22Rv1 (cell line): ENCODE results near the gene ZNF674.

Source experiments
- H3K27ac ChIP-seq: fragments of 450-650 bp; 2 replicates; pipeline ENCODE4 v1.5.1; 2017
- ZFX ChIP-seq: fragments of 450-650 bp; IDR thresholded peaks from 2 replicates; pipeline ENCODE4 v1.6.1; 2017; ENCODE audit warnings: antibody characterized with exemption, borderline replicate concordance
- TF ChIP-seq, protein P1 (sequence below): fragments of 450-650 bp; IDR thresholded peaks from 2 replicates; pipeline ENCODE4 v1.5.1; 2017; ENCODE audit warnings: mild to moderate bottlenecking

The ZNF674 gene

DNA sequence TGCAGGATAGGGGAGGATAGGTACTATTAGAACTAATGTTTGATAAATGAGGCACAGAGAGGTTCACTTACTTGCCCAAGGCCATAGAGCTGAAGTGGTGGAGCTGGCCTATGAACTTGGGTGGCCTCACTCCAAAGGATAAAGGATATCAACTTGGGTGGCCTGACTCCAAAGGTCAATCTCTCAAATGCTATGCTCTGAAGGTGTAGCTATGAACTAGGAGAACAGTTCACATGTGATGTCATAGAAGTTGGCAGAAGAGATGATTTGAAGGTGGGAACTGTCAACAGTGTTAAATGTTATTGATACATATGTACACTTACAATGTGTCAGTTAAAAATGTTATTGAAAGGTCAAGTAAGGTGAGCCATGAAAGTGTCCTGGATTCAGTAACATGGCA, 22.2 kb upstream of the ZNF674 start:
- no peak overlapping the region for H3K27ac ChIP-seq
- TF ChIP-seq, protein P1, sequence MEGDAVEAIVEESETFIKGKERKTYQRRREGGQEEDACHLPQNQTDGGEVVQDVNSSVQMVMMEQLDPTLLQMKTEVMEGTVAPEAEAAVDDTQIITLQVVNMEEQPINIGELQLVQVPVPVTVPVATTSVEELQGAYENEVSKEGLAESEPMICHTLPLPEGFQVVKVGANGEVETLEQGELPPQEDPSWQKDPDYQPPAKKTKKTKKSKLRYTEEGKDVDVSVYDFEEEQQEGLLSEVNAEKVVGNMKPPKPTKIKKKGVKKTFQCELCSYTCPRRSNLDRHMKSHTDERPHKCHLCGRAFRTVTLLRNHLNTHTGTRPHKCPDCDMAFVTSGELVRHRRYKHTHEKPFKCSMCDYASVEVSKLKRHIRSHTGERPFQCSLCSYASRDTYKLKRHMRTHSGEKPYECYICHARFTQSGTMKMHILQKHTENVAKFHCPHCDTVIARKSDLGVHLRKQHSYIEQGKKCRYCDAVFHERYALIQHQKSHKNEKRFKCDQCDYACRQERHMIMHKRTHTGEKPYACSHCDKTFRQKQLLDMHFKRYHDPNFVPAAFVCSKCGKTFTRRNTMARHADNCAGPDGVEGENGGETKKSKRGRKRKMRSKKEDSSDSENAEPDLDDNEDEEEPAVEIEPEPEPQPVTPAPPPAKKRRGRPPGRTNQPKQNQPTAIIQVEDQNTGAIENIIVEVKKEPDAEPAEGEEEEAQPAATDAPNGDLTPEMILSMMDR: no peak
- TF ChIP-seq ZFX: no peak

DNA sequence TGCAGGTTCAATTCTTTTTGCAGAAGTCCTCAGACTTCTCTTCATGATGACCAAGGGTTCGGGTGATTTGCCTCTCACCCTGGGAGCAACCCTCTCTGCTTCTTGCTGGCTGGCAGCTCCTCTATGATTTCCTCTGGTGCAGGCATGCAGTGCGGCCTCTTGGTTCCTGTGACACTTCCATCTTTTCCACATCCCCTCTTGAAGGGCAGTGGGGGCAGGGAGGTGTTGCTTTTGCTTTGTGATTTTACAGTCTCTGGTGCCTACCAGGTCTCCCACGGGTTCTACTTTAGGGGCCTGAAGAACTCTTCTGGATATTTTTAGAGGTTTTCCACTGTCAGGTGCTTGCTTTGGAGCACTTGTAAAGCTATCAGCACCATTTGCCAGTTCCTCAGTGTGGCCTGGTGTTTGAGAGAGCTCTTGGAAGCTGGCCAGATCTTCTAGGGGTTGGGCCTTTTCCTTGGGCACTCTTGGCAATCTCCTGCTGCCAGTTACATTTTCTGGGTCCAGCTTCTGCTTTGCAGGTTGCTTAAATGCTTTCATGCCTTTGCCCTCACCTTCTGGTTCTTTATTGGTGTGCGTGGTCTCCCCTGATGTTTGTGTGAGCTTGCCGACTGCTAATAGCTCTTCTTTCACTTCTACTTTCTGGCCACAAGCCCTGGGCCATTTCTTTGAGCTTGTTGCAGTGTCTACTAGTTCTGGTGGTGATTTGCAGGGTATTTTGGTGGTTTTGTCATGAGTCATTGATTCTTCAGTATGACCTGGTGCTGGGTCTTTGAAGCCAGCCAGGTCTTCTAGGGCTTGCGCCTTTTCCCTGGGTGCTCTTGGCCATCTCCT, 16.8 kb upstream of the ZNF674 start:
- no peak overlapping the region for H3K27ac ChIP-seq
- TF ChIP-seq, protein P1: no peak
- TF ChIP-seq ZFX: no peak

DNA sequence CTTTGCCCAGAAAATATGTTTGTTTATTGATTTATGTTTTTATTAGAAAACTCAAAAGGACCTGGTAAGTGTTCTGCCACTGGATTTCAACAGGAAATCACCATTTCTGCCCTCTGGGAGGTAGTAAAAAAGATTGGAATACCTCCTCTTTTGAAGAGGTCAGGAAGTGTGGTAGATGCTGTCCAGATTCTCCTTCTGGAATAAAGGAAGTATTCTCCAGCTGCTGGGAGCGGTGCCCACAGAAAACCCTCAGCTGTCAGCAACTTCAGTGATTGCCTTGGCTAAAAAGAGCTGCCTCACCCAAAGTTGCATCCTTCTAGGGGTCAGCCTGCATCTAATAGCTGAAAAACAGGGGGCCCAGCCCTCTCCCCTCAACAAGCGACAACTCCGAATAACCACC, 13.8 kb upstream of the ZNF674 start:
- H3K27ac ChIP-seq: no peak overlapping the region
- no peak for TF ChIP-seq ZFX
- TF ChIP-seq, protein P1: no peak

DNA sequence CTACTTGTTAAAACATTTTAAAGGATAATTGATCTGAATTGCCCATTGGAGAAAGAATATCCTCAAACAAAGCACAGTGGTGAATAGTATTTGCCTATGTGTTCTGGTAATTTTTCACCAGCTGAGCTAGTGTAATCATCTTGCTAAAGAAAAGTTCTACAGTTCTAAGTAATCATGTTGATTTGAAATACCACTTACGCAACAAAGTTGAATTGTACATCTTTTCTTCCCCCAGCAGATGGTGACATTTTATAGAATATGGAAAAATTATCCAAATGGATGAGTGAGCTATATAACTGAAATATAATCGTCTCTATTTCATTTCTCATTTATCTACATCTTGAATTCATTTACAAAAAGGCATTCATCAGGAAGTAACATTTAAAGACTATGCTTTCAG, 9.7 kb upstream of the ZNF674 start:
- no peak overlapping the region for H3K27ac ChIP-seq
- TF ChIP-seq, protein P1: no peak
- no peak for TF ChIP-seq ZFX

DNA sequence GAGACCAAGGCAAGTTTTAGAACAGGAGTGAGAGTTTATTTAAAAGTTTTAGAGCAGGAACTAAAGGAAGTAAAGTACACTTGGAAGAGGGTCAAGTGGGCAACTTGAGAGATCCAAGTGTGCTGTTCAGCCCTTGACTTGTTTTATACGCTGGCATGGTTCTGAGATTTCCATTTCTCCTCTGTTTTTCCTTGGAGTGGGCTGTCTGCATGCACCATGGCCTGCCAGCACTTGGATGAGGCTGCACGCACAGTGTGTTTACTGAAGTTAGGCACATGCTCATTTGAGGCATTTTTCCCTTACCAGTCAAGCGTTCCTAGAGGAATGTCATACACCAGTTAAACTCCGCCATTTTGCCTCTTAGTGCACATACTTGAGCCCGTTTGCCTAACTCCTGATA, 8.7 kb upstream of the ZNF674 start:
- no peak for TF ChIP-seq ZFX
- TF ChIP-seq, protein P1: no peak

DNA sequence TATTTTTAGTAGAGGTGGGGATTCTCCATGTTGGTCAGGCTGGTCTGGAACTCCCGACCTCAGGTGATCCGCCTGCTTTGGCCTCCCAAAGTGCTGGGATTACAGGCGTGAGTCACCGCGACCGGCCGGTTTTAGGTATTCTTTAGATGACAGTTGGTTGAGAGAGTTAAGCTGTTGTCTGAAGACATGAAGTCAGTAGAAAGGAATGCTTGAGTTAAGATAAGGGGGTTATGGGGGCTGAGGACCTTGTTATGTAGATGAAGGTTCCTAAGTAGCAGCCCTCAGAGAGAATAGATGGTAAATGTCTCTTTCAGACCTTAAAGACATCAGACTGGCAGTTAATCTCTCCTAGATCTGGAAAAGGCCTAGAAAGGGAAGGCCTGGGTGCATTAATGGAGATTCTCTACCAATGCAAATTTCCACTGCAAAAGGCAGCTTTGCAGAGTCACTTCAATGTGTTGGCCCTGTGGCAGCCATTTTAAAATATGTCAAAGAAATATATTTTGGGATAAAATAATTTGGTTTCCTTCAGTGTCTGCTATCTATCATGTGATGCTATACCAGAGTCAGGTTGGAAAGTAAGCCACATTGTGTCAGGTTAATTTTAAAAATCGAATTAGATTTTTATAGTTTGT, 6.4 kb upstream of the ZNF674 start:
- TF ChIP-seq ZFX: no peak
- TF ChIP-seq, protein P1: no peak
- no peak overlapping the region for H3K27ac ChIP-seq

More for the DNA sequence above, 8.7 kb upstream of the ZNF674 start:
- H3K27ac ChIP-seq: no peak overlapping the region

DNA sequence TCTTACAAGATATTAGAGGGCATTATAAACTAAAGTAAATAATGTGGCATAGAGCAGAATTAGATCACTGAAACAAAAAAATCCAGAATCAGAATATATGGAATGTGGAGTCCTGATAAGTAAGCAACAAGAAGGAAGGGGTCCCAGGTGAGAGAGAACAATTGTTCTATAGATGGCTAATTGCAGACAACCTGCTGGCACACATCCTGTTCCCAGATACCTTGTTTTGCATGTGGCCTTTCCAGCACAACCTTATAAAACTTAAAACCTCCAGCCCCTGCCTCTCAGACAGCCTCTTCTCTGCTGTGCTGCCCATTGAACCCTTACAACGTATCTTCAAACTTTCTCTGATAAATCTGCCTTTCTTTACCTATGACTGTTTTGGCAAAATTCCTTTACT, 4.7 kb upstream of the ZNF674 start:
- no peak overlapping the region for H3K27ac ChIP-seq
- no peak for TF ChIP-seq ZFX
- TF ChIP-seq, protein P1: no peak
